SK-N-SH (cell line): Measurements from ENCODE around the gene LRRC49. TPM values are rescaled to one million over a fixed set of nuclear protein-coding genes. Genes with fewer than 3 reads are reported as not detected.
A peak's percentile ranks its signal among the peaks of the same experiment; 100 is the strongest.

ENCODE experiments used
- CTCF ChIA-PET: fragments of 300-600, 350-600 bp; formaldehyde crosslinking; extraction: SDS; loops from one replicate; lab custom pipeline; 2021; lab: Yijun Ruan, JAX
- POLR2A ChIA-PET: fragments of 350-600 bp; sonication (Branson Sonifier 250); formaldehyde crosslinking; extraction: SDS; loops from one replicate; lab custom pipeline; 2020; ENCODE audit warnings: antibody characterized with exemption, inconsistent platforms; lab: Yijun Ruan, JAX
- DNase-seq: peaks from one replicate; pipeline ENCODE4 v3.0.0; 2012
- H2AFZ ChIP-seq: fragments of 200-600 bp; sonication (generic); 2 replicates; pipeline ENCODE4 v1.8.1; 2016; ENCODE audit warnings: antibody characterized with exemption, mild to moderate bottlenecking, low read depth
- H3F3A ChIP-seq: fragments of 200-600 bp; sonication (generic); replicated peaks from 2 replicates; pipeline ENCODE3; 2016; ENCODE audit warnings: antibody characterized with exemption, mild to moderate bottlenecking; ENCODE audit not compliant: insufficient read depth
- H3K27ac ChIP-seq, 2 experiments: fragments of 200-500 bp in 1 of 2; fragments of 200-600 bp in 1 of 2; sonication (Bioruptor generic) in 1 of 2; sonication (generic), shearing (Covaris generic) in 1 of 2; 2 replicates each; pipeline versions ENCODE4 v1.5.1 to v1.6.1; 2014 to 2016; ENCODE audit warnings: low read depth in 2 of 2, inconsistent platforms in 1 of 2, low read length in 1 of 2, mild to moderate bottlenecking in 1 of 2, mixed read lengths in 1 of 2
- H3K27me3 ChIP-seq: fragments of 200-600 bp; sonication (generic), shearing (Covaris generic); 2 replicates; pipeline ENCODE4 v1.6.1; 2016; ENCODE audit warnings: mixed run types; ENCODE audit not compliant: insufficient read depth
- H3K36me3 ChIP-seq, 2 experiments: fragments of 200-500 bp in 1 of 2; fragments of 200-600 bp in 1 of 2; sonication (Bioruptor generic) in 1 of 2; sonication (generic) in 1 of 2; replicated peaks in 1 of 2; 2 replicates each; pipeline versions ENCODE3 to v1.5.1; 2014 to 2016; ENCODE audit warnings: low read length in 1 of 2, mild to moderate bottlenecking in 1 of 2; ENCODE audit not compliant: insufficient read depth in 2 of 2, control insufficient read depth in 1 of 2
- H3K4me1 ChIP-seq, 2 experiments: fragments of 200-500 bp in 1 of 2; fragments of 200-600 bp in 1 of 2; sonication (Bioruptor generic) in 1 of 2; sonication (generic), shearing (Covaris generic) in 1 of 2; 2 replicates each; pipeline versions ENCODE4 v1.5.1 to v1.6.1; 2014 to 2016; ENCODE audit warnings: low read depth in 1 of 2, low read length in 1 of 2, mixed run types in 1 of 2; ENCODE audit not compliant: insufficient read depth in 2 of 2, control insufficient read depth in 1 of 2
- H3K4me2 ChIP-seq: fragments of 200-600 bp; sonication (generic), shearing (Covaris generic); 2 replicates; pipeline ENCODE4 v1.6.1; 2017; ENCODE audit warnings: mixed run types
- H3K4me3 ChIP-seq, 2 experiments: fragments of 200-500 bp in 1 of 2; fragments of 200-600 bp in 1 of 2; sonication (Bioruptor generic) in 1 of 2; sonication (generic), shearing (Covaris generic) in 1 of 2; 2 replicates each; pipeline versions ENCODE4 v1.5.1 to v1.8.1; 2014 to 2016; ENCODE audit warnings: low read depth in 2 of 2, inconsistent platforms in 1 of 2, low read length in 1 of 2, mild to moderate bottlenecking in 1 of 2, mixed read lengths in 1 of 2, moderate library complexity in 1 of 2
- H3K79me2 ChIP-seq: fragments of 200-600 bp; sonication (generic); 2 replicates; pipeline ENCODE4 v1.8.1; 2017; ENCODE audit warnings: mild to moderate bottlenecking; ENCODE audit not compliant: insufficient read depth
- H3K9ac ChIP-seq: fragments of 200-600 bp; sonication (generic); 2 replicates; pipeline ENCODE4 v1.6.1; 2017; ENCODE audit warnings: mixed run types
- H3K9me2 ChIP-seq: fragments of 200-600 bp; sonication (generic); 2 replicates; pipeline ENCODE4 v1.6.1; 2017; ENCODE audit warnings: mixed run types
- H3K9me3 ChIP-seq: fragments of 200-600 bp; sonication (generic); 2 replicates; pipeline ENCODE4 v1.6.1; 2017; ENCODE audit warnings: mixed run types, mild to moderate bottlenecking, moderate library complexity
- H4K20me1 ChIP-seq: fragments of 200-600 bp; sonication (generic); 2 replicates; pipeline ENCODE4 v1.6.1; 2017; ENCODE audit warnings: mild to moderate bottlenecking, mixed run types; ENCODE audit not compliant: insufficient read depth
- CHD2 ChIP-seq: fragments of 150-350 bp; IDR thresholded peaks from 2 replicates; pipeline ENCODE4 v1.6.1; 2018; ENCODE audit warnings: low read length; ENCODE audit not compliant: partially characterized antibody
- EZH2phosphoT487 ChIP-seq: fragments of 200-600 bp; sonication (generic); IDR thresholded peaks from 2 replicates; pipeline ENCODE4 v1.6.1; 2017; ENCODE audit warnings: low read depth, mixed run types, mild to moderate bottlenecking, antibody characterized with exemption, moderate library complexity, borderline replicate concordance
- FOSL2 ChIP-seq: IDR thresholded peaks from 2 replicates; pipeline ENCODE4 v1.4.0; 2012; ENCODE audit warnings: low read depth, mild to moderate bottlenecking, moderate library complexity, borderline replicate concordance
- FOXJ3 ChIP-seq: sonication (generic); formaldehyde crosslinking; IDR thresholded peaks from 2 replicates; pipeline ENCODE4 v1.5.1; 2020; ENCODE audit warnings: mild to moderate bottlenecking, missing genetic modification reagents
- GATA2 ChIP-seq: sonication (generic); formaldehyde crosslinking; IDR thresholded peaks from 2 replicates; pipeline ENCODE4 v1.5.0; 2020; ENCODE audit warnings: mild to moderate bottlenecking, missing genetic modification reagents
- IRF3 ChIP-seq: fragments of 150-350 bp; IDR thresholded peaks from 2 replicates; pipeline ENCODE4 v1.6.1; 2016; ENCODE audit warnings: mild to moderate bottlenecking, low read depth, low read length
- JUND ChIP-seq: IDR thresholded peaks from 2 replicates; pipeline ENCODE4 v1.4.0; 2012
- MXI1 ChIP-seq: IDR thresholded peaks from 2 replicates; pipeline ENCODE4 v1.6.1; 2012; ENCODE audit warnings: mild to moderate bottlenecking, low read depth, low read length, improper control_type of control experiment
- NFIC ChIP-seq: IDR thresholded peaks from 2 replicates; pipeline ENCODE4 v1.4.0; 2012; ENCODE audit warnings: borderline replicate concordance
- PBX3 ChIP-seq: IDR thresholded peaks from 2 replicates; pipeline ENCODE4; 2012
- POLR2AphosphoS5 ChIP-seq: IDR thresholded peaks from 2 replicates; pipeline ENCODE4 v1.6.1; 2012; ENCODE audit warnings: low read depth, low read length
- RAD21 ChIP-seq: IDR thresholded peaks from 2 replicates; pipeline ENCODE4 v1.6.1; 2012; ENCODE audit warnings: mild to moderate bottlenecking, low read length
- RFX5 ChIP-seq: IDR thresholded peaks from 2 replicates; pipeline ENCODE4 v1.6.1; 2012; ENCODE audit warnings: mild to moderate bottlenecking, improper control_type of control experiment, low read length
- SIN3A ChIP-seq: IDR thresholded peaks from 2 replicates; pipeline ENCODE4 v1.6.1; 2012; ENCODE audit warnings: low read depth, mild to moderate bottlenecking, low read length, moderate library complexity, borderline replicate concordance
- TEAD4 ChIP-seq: IDR thresholded peaks from 2 replicates; pipeline ENCODE4 v1.4.0; 2012; ENCODE audit warnings: mild to moderate bottlenecking, borderline replicate concordance; ENCODE audit not compliant: insufficient read depth
- ZBTB33 ChIP-seq: IDR thresholded peaks from 2 replicates; pipeline ENCODE4 v1.4.0; 2012; ENCODE audit warnings: low read depth, borderline replicate concordance
- WGBS: methylation state at CpG from one replicate; pipeline ENCODE4 v1.1.6; 2017; ENCODE audit warnings: low lambda C conversion rate; 5-methylcytosine and 5-hydroxymethylcytosine counted together
- polyA plus RNA-seq, 3 experiments: library from polyadenylated mRNA; depleted of rRNA; stranded (reverse); fragments of >200 nt; gene quantifications; 2 replicates each; pipeline ENCODE4 v1.2.3, GENCODE V29; 2012

Gene LRRC49
- polyA plus RNA-seq, 1 of the 3 experiments (the other 2 are of a cell fraction) = 7.2 TPM

- peaks cover 38% of the 10 kb centered on the region for H3F3A ChIP-seq
- POLR2A ChIA-PET = interaction anchor here (3.8 kb wide), 1 partner anchor 17 kb away, joined by 21 read pairs; no protein-coding TSS in a partner anchor
- H3K27me3 ChIP-seq = no peaks in the 10 kb centered on the region
- no peak for DNase-seq
- peaks cover 74% of the 10 kb centered on the region for H3K79me2 ChIP-seq
- TF ChIP-seq GATA2 (CRISPR knock-in tag) (no peak), CHD2 (no peak), ZBTB33 (no peak), JUND (no peak), POLR2AphosphoS5 (no peak), RAD21 (no peak), NFIC (no peak), FOXJ3 (CRISPR knock-in tag) (no peak), IRF3 (no peak), EZH2phosphoT487 (no peak)
- TF ChIP-seq, all 33 proteins: peak for 0
- H2AFZ ChIP-seq = no peak overlapping the region
- peaks cover 16 to 19% of the 10 kb centered on the region in 2 experiments for H3K4me1 ChIP-seq
- H3K9me3 ChIP-seq = no peaks in the 10 kb centered on the region
- peaks cover 14% of the 10 kb centered on the region; the same call in 1 of the 2 replicates for H4K20me1 ChIP-seq
- CTCF ChIA-PET = interaction anchor here (1.2 to 5.7 kb wide), 5 partner anchors 9 to 949 kb away, joined by 3 to 27 read pairs (median 3); no protein-coding TSS in a partner anchor
- peak overlapping the region in 1 of 2 experiments; percentile 97; a peak in 2 of 4 replicates for H3K27ac ChIP-seq
- H3K4me3 ChIP-seq = peak overlapping the region; percentile 81 to 86; a peak in 3 of 4 replicates
- H3K4me2 ChIP-seq = peak overlapping the region; percentile 85
- H3K36me3 ChIP-seq = peaks cover 25 to 43% of the 10 kb centered on the region in 2 experiments
- WGBS = 94% methylated on average over 6 of the region's 6 CpGs
- no peaks in the 10 kb centered on the region for H3K9me2 ChIP-seq
- peak overlapping the region; percentile 94 for H3K9ac ChIP-seq
Measured at GRCh38 chr15:70851889-70852288, 40.7 kb upstream of the LRRC49 start.

GRCh38 chr15:70852501-70853317 is 39.9 kb upstream of the LRRC49 start:
- TF ChIP-seq NFIC (peak; percentile 26; the same call in 1 of the 2 replicates), CHD2 (no peak), SIN3A (no peak), FOSL2 (peak; percentile 31; the same call in 1 of the 2 replicates), MXI1 (no peak), PBX3 (0 out of 2 replicates have a peak, but pooled peaks have one; percentile 8), RFX5 (no peak), TEAD4 (no peak), EZH2phosphoT487 (no peak), POLR2AphosphoS5 (no peak)
- 31% methylated on average over 11 of the region's 11 CpGs for WGBS
- Histone ChIP-seq H3K79me2 (peaks cover 66% of the 10 kb centered on the region), H2AFZ (no peak overlapping the region), H3K27me3 (no peaks in the 10 kb centered on the region), H3K36me3 (peaks cover 23 to 40% of the 10 kb centered on the region in 2 experiments), H3K4me3 (peak overlapping the region; percentile 81 to 86), H3K4me2 (peak overlapping the region; percentile 85), H3F3A (peaks cover 46% of the 10 kb centered on the region), H3K9me3 (no peaks in the 10 kb centered on the region), H4K20me1 (peaks cover 12% of the 10 kb centered on the region; the same call in 1 of the 2 replicates), H3K9ac (peak overlapping the region; percentile 94), H3K9me2 (no peaks in the 10 kb centered on the region), H3K4me1 (peaks cover 16 to 24% of the 10 kb centered on the region in 2 experiments), H3K27ac (peak overlapping the region; percentile 86 to 97)
- ChIA-PET POLR2A (interaction anchor here (0.6 to 3.8 kb wide), 2 partner anchors 16 to 697 kb away, joined by 3 to 21 read pairs; no protein-coding TSS in a partner anchor), CTCF (interaction anchor here (1.0 to 5.7 kb wide), 6 partner anchors 17 to 948 kb away, joined by 3 to 27 read pairs (median 4); no protein-coding TSS in a partner anchor)
- no peak for DNase-seq
